HUES6 (cell line): ENCODE results near the gene MX2.

Experiments used
- H3K27ac ChIP-seq: 2 replicates; pipeline ENCODE4 v1.7.0; 2013; ENCODE audit warnings: low read depth, mild to moderate bottlenecking, low read length, inconsistent platforms
- H3K27me3 ChIP-seq: 2 replicates; pipeline ENCODE4 v1.6.1; 2013; ENCODE audit warnings: low read length; ENCODE audit not compliant: control insufficient read depth, insufficient read depth
- H3K36me3 ChIP-seq: 2 replicates; pipeline ENCODE4 v1.6.1; 2013; ENCODE audit warnings: low read length; ENCODE audit not compliant: control insufficient read depth, insufficient read depth
- H3K4me1 ChIP-seq: 2 replicates; pipeline ENCODE4 v1.6.1; 2013; ENCODE audit warnings: low read length; ENCODE audit not compliant: control insufficient read depth, insufficient read depth
- H3K4me3 ChIP-seq: 2 replicates; pipeline ENCODE4 v1.5.1; 2013; ENCODE audit warnings: low read depth, low read length
- H3K9ac ChIP-seq: one replicate; pipeline ENCODE4 v1.6.1; 2013; ENCODE audit warnings: mild to moderate bottlenecking, low read length
- H3K9me3 ChIP-seq: 2 replicates; pipeline ENCODE4 v1.6.1; 2013; ENCODE audit warnings: low read depth, low read length; ENCODE audit not compliant: control insufficient read depth, insufficient read depth

MX2 gene

DNA sequence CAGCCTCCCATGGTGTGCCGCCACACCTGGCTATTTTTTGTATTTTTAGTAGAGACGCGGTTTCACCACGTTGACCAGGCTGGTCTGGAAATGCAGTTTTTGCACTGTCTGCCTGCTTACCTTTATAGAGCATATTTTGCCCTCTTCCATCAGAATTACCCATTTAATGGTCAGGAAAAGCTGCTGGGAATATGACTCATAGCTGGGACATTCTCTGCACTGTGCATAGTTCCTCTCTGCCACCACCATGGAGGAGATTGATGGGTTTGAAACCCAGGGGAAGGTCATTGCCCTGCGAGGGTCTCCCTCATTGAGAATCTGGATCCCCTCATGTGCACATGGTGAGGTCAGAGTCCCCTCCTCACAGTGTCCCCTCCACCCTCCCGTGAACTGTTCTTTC, 96.3 kb downstream of the MX2 start:
- Histone ChIP-seq H3K9ac (no peak overlapping the region), H3K27me3 (no peaks in the 10 kb centered on the region), H3K27ac (no peak overlapping the region), H3K9me3 (0 out of 2 replicates have a peak, but pooled peaks cover 5% of the 10 kb centered on the region), H3K36me3 (no peaks in the 10 kb centered on the region), H3K4me1 (peaks cover 3% of the 10 kb centered on the region), H3K4me3 (no peak overlapping the region)

DNA sequence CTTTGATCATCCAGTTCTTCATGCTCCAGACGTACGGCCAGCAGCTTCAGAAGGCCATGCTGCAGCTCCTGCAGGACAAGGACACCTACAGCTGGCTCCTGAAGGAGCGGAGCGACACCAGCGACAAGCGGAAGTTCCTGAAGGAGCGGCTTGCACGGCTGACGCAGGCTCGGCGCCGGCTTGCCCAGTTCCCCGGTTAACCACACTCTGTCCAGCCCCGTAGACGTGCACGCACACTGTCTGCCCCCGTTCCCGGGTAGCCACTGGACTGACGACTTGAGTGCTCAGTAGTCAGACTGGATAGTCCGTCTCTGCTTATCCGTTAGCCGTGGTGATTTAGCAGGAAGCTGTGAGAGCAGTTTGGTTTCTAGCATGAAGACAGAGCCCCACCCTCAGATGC, 96.7 kb downstream of the MX2 start:
- H3K4me1 ChIP-seq: peaks cover 3% of the 10 kb centered on the region
- 0 out of 2 replicates have a peak, but pooled peaks cover 9% of the 10 kb centered on the region for H3K9me3 ChIP-seq
- H3K9ac ChIP-seq: no peak overlapping the region
- no peaks in the 10 kb centered on the region for H3K36me3 ChIP-seq
- no peaks in the 10 kb centered on the region for H3K27me3 ChIP-seq
- no peak overlapping the region for H3K4me3 ChIP-seq
- no peak overlapping the region for H3K27ac ChIP-seq
